SH-SY5Y (cell line): ENCODE results near the gene TSPOAP1.

ENCODE experiments used
- GATA2 ChIP-seq: IDR thresholded peaks from 2 replicates; pipeline ENCODE4 v1.6.1; 2011; ENCODE audit warnings: mild to moderate bottlenecking, low read depth, low read length
- GATA3 ChIP-seq: IDR thresholded peaks from 2 replicates; pipeline ENCODE4 v1.6.1; 2011; ENCODE audit warnings: low read depth, mild to moderate bottlenecking, low read length, moderate library complexity

TSPOAP1 gene

DNA sequence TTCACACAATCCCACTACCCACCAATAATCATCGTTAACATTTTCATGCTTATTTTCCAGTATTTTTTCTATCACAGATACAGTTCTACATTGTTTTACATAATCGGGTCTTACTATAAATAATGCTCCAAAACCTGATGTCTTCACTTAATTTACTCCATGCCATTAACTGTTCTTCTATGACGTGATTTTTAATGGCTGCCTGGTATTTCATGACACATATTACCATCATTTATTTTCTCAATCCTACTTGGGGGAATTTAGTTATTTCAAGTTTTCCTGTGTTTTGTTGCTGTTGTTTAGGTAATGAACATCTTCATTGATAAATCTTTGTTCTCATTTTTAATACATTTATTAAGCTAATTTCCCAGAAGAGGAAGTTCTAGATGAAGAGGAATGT, 75.5 kb downstream of the TSPOAP1 start:
- TF ChIP-seq GATA2 (no peak), GATA3 (no peak)

DNA sequence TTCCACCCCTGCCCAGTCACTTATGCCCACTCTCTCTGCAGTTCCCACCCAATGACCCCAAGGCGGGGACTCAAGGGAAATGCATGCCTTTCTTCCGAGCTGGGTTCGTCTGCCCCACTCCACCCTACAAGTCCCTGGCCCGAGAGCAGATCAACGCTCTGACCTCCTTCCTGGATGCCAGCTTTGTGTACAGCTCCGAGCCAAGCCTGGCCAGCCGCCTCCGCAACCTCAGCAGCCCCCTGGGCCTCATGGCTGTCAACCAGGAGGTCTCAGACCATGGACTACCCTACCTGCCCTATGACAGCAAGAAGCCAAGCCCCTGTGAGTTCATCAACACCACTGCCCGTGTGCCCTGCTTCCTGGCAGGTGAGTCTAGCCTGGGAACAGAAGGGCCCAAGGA, 76.5 kb downstream of the TSPOAP1 start:
- TF ChIP-seq GATA2 = no peak
- no peak for TF ChIP-seq GATA3
